Measurements from ENCODE around the gene ZNF550. TPM values are rescaled to one million over a fixed set of nuclear protein-coding genes. Genes with fewer than 3 reads are reported as not detected.

Gene ZNF550
- total and polyA plus RNA-seq, 2 of the 13 experiments (the other 11 are each of a cell fraction or from before 2014, with no cell fraction given) = 8.6 to 9.1 TPM

DNA sequence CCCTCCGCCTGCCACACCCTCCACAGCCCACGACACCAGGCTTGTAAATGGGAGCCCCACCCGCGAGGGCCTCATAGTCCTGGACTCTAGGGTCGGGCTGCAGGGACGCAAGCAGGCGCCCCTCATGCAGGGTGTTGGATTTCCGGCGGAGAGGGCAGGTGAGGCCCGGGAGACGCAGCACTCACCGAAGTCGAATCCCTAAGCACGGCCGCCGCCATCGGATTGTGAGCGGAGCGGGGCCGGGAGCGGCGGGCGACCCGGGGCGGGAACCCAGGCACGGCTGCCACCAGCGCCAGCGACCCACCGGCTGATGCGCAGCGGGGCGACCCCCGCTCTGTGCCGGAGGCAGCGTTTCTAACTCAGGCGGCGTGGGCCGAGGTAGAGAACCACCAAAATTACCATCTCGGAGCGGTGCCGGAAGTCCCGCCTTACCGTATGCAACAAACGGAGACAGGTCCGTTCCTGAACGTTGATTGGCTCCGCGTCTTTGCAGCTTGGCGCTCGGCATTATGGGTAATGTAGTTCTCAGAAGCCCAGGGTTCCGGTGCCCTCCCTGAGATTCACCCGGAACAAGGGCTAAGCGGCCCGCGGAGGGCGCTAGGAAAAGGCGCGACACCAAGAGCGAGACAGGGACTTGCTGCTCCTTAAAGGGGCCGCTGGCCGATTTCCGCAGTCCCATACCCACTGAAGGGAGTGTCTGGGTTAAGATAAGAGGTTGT lies 19.0 kb upstream of the ZNF550 start, which contains the start of gene ZNF416 (continued):
- TF ChIP-seq LCORL (IDR thresholded peaks at IDR 0.05) (no peak), LCORL (CRISPR knock-in tag; IDR thresholded peaks at IDR 0.05) (no peak; the same call in 1 of the 2 replicates), ZNF724P (CRISPR knock-in tag; IDR thresholded peaks at IDR 0.05; ENCODE audit: borderline replicate concordance) (no peak), NFRKB (IDR thresholded peaks at IDR 0.05) (no peak), RFXAP (CRISPR knock-in tag; IDR thresholded peaks at IDR 0.05; ENCODE audit: borderline replicate concordance) (peak; percentile 64; the same call in 1 of the 2 replicates), NPAS2 (CRISPR knock-in tag; IDR thresholded peaks at IDR 0.05; ENCODE audit: borderline replicate concordance) (no peak), ZNF713 (CRISPR knock-in tag; IDR thresholded peaks at IDR 0.05) (no peak), ZSCAN21 (CRISPR knock-in tag; IDR thresholded peaks at IDR 0.05; ENCODE audit: borderline replicate concordance) (no peak), HNF4A (CRISPR knock-in tag; IDR thresholded peaks at IDR 0.05) (0 out of 2 replicates have a peak, but pooled peaks have one; percentile 9), RXRA (CRISPR knock-in tag; IDR thresholded peaks at IDR 0.05) (0 out of 2 replicates have a peak, but pooled peaks have one; percentile 34), GZF1 (CRISPR knock-in tag; IDR thresholded peaks at IDR 0.05) (no peak), ZFP90 (CRISPR knock-in tag; IDR thresholded peaks at IDR 0.05; ENCODE audit: borderline replicate concordance) (peak; percentile 69; the same call in 1 of the 2 replicates), KLF11 (CRISPR knock-in tag; IDR thresholded peaks at IDR 0.05) (no peak), NCOA2 (CRISPR knock-in tag; IDR thresholded peaks at IDR 0.05) (peak; percentile 37; the same call in 1 of the 2 replicates), POLR2G (IDR thresholded peaks at IDR 0.05; ENCODE audit: low read depth, low read length) (peak; percentile 56; the same call in 1 of the 2 replicates), CHCHD3 (CRISPR knock-in tag; IDR thresholded peaks at IDR 0.05) (no peak), ADNP (CRISPR knock-in tag; IDR thresholded peaks at IDR 0.05) (no peak), GABPB1 (CRISPR knock-in tag; IDR thresholded peaks at IDR 0.05) (peak; percentile 98), CENPBD1 (CRISPR knock-in tag; IDR thresholded peaks at IDR 0.05; ENCODE audit: borderline replicate concordance, low read depth) (no peak), ZBTB7B (CRISPR knock-in tag; IDR thresholded peaks at IDR 0.05) (no peak)
- TF ChIP-seq, protein P1, sequence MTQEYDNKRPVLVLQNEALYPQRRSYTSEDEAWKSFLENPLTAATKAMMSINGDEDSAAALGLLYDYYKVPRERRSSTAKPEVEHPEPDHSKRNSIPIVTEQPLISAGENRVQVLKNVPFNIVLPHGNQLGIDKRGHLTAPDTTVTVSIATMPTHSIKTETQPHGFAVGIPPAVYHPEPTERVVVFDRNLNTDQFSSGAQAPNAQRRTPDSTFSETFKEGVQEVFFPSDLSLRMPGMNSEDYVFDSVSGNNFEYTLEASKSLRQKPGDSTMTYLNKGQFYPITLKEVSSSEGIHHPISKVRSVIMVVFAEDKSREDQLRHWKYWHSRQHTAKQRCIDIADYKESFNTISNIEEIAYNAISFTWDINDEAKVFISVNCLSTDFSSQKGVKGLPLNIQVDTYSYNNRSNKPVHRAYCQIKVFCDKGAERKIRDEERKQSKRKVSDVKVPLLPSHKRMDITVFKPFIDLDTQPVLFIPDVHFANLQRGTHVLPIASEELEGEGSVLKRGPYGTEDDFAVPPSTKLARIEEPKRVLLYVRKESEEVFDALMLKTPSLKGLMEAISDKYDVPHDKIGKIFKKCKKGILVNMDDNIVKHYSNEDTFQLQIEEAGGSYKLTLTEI (CRISPR knock-in tag; conservative IDR thresholded peaks at IDR 0.05) = no peak
- TF ChIP-seq, protein P2, sequence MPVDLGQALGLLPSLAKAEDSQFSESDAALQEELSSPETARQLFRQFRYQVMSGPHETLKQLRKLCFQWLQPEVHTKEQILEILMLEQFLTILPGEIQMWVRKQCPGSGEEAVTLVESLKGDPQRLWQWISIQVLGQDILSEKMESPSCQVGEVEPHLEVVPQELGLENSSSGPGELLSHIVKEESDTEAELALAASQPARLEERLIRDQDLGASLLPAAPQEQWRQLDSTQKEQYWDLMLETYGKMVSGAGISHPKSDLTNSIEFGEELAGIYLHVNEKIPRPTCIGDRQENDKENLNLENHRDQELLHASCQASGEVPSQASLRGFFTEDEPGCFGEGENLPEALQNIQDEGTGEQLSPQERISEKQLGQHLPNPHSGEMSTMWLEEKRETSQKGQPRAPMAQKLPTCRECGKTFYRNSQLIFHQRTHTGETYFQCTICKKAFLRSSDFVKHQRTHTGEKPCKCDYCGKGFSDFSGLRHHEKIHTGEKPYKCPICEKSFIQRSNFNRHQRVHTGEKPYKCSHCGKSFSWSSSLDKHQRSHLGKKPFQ (CRISPR knock-in tag; IDR thresholded peaks at IDR 0.05; ENCODE audit: insufficient replicate concordance) = no peak
- TF ChIP-seq, protein P3, sequence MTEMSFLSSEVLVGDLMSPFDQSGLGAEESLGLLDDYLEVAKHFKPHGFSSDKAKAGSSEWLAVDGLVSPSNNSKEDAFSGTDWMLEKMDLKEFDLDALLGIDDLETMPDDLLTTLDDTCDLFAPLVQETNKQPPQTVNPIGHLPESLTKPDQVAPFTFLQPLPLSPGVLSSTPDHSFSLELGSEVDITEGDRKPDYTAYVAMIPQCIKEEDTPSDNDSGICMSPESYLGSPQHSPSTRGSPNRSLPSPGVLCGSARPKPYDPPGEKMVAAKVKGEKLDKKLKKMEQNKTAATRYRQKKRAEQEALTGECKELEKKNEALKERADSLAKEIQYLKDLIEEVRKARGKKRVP (CRISPR knock-in tag; IDR thresholded peaks at IDR 0.05) = no peak
- TF ChIP-seq, protein P4, sequence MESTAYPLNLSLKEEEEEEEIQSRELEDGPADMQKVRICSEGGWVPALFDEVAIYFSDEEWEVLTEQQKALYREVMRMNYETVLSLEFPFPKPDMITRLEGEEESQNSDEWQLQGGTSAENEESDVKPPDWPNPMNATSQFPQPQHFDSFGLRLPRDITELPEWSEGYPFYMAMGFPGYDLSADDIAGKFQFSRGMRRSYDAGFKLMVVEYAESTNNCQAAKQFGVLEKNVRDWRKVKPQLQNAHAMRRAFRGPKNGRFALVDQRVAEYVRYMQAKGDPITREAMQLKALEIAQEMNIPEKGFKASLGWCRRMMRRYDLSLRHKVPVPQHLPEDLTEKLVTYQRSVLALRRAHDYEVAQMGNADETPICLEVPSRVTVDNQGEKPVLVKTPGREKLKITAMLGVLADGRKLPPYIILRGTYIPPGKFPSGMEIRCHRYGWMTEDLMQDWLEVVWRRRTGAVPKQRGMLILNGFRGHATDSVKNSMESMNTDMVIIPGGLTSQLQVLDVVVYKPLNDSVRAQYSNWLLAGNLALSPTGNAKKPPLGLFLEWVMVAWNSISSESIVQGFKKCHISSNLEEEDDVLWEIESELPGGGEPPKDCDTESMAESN (CRISPR knock-in tag; conservative IDR thresholded peaks at IDR 0.05) = 0 out of 2 replicates have a peak, but pooled peaks have one; percentile 75

Data from HepG2 (cell line).